ENCODE measurements around the gene WDTC1. TPM values are rescaled to one million over a fixed set of nuclear protein-coding genes. Genes with fewer than 3 reads are reported as not detected.

WDTC1 gene
- total and polyA plus RNA-seq, 2 of the 8 experiments (the other 6 are each of a cell fraction or from before 2014, with no cell fraction given): 7.5 to 18.7 TPM

DNA sequence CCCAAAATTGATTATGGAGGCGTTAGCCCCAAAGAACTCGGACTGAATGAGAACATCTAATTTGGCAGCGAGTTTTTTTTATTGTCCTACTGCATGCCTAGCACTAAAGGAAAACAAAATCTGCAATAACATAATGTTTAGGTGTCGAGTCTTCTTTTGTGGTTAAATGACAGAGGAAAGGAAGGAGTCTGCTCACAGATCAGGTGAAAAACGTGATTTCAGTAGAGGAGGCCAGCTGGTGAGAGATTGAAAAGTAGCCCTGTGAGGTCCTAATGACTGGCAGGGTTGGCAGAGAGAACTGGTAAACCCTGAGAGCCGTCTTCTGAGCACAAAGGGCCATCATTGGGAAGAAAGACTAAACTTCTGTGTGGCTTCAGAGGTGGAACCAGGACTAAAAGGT lies 24.2 kb downstream of the WDTC1 start (continued):
- TF ChIP-seq ATF2 (IDR thresholded peaks at IDR 0.05; ENCODE audit: low read length) (no peak), KDM1A (IDR thresholded peaks at IDR 0.05; ENCODE audit: borderline replicate concordance, low read length) (no peak), RFX5 (IDR thresholded peaks at IDR 0.05; ENCODE audit: borderline replicate concordance, low read depth, low read length) (no peak)
